DOHH2 (cell line): ENCODE measurements around the gene PMIS2.

Source experiments
- H3F3A ChIP-seq: fragments of 200-600 bp; sonication (generic), shearing (Covaris generic); 2 replicates; pipeline ENCODE4 v1.6.0; 2016; ENCODE audit warnings: antibody characterized with exemption, mild to moderate bottlenecking; ENCODE audit not compliant: control insufficient read depth, insufficient read depth
- H3K27ac ChIP-seq: fragments of 200-600 bp; sonication (generic); 2 replicates; pipeline ENCODE4 v1.5.1; 2014; ENCODE audit warnings: low read depth, mild to moderate bottlenecking, low read length, moderate library complexity
- H3K27me3 ChIP-seq: fragments of 200-600 bp; sonication (generic); 2 replicates; pipeline ENCODE4 v1.6.1; 2014; ENCODE audit warnings: mild to moderate bottlenecking, low read length, mixed read lengths; ENCODE audit not compliant: control insufficient read depth
- H3K36me3 ChIP-seq: fragments of 200-600 bp; sonication (generic); 2 replicates; pipeline ENCODE4 v1.6.1; 2014; ENCODE audit warnings: mild to moderate bottlenecking, low read length, moderate library complexity, mixed read lengths; ENCODE audit not compliant: control insufficient read depth
- H3K4me1 ChIP-seq: fragments of 200-600 bp; sonication (generic); 2 replicates; pipeline ENCODE4 v1.6.1; 2014; ENCODE audit warnings: mild to moderate bottlenecking, low read length, mixed read lengths; ENCODE audit not compliant: control insufficient read depth
- H3K4me2 ChIP-seq: fragments of 200-600 bp; sonication (generic); 2 replicates; pipeline ENCODE4 v1.6.0; 2014; ENCODE audit warnings: mild to moderate bottlenecking, low read length, moderate library complexity
- H3K4me3 ChIP-seq: fragments of 200-600 bp; sonication (generic); 2 replicates; pipeline ENCODE4 v1.5.1; 2014; ENCODE audit warnings: mild to moderate bottlenecking, low read length, mixed read lengths
- H3K79me2 ChIP-seq: fragments of 200-600 bp; sonication (generic); 2 replicates; pipeline ENCODE4 v1.6.1; 2014; ENCODE audit warnings: mild to moderate bottlenecking, low read length, mixed read lengths; ENCODE audit not compliant: control insufficient read depth
- H3K9me2 ChIP-seq: fragments of 200-600 bp; sonication (generic); replicated peaks from 2 replicates; pipeline ENCODE4 v1.6.1; 2014; ENCODE audit warnings: mild to moderate bottlenecking, low read length, mixed read lengths; ENCODE audit not compliant: control insufficient read depth
- H3K9me3 ChIP-seq: fragments of 200-600 bp; sonication (generic); 2 replicates; pipeline ENCODE4 v1.6.1; 2014; ENCODE audit warnings: antibody characterized with exemption, low read length, mixed read lengths; ENCODE audit not compliant: control insufficient read depth, insufficient read depth
- H4K20me1 ChIP-seq: fragments of 200-600 bp; sonication (generic); 2 replicates; pipeline ENCODE4 v1.6.0; 2014; ENCODE audit warnings: low read depth, mild to moderate bottlenecking, antibody characterized with exemption, low read length, moderate library complexity; ENCODE audit not compliant: control insufficient read depth, insufficient read depth
- EZH2phosphoT487 ChIP-seq: fragments of 200-600 bp; sonication (generic); IDR thresholded peaks from 2 replicates; pipeline ENCODE4 v1.6.1; 2017; ENCODE audit warnings: borderline replicate concordance, mild to moderate bottlenecking, antibody characterized with exemption, low read length, moderate library complexity, mixed read lengths
- TF ChIP-seq, protein P1 (sequence below): fragments of 200-600 bp; sonication (generic); IDR thresholded peaks from one replicate; pipeline ENCODE4 v1.5.1; 2014; ENCODE audit warnings: antibody characterized with exemption, mild to moderate bottlenecking, low read depth, low read length; ENCODE audit not compliant: poor library complexity, severe bottlenecking

Gene PMIS2

DNA sequence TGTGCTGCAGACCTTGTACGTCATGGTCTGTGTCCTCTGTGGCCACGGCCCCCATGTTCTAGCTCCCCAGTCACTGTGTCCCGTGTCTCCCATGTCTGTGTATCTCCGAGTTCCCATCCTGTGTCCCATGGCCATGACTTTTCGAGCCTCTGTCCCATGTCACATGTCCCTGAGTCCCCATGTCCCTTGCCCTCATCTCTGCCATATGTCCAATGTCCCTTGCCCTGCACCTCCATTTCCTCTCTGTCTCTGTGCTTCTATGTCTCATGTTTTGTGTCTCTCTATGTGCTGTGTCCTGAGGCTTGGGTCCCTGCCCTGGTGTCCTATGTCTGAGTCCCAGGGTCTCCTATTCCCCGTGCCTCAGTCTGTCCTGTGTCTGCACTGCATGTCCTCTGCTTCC is 24.5 kb upstream of the PMIS2 start:
- TF ChIP-seq, protein P1, sequence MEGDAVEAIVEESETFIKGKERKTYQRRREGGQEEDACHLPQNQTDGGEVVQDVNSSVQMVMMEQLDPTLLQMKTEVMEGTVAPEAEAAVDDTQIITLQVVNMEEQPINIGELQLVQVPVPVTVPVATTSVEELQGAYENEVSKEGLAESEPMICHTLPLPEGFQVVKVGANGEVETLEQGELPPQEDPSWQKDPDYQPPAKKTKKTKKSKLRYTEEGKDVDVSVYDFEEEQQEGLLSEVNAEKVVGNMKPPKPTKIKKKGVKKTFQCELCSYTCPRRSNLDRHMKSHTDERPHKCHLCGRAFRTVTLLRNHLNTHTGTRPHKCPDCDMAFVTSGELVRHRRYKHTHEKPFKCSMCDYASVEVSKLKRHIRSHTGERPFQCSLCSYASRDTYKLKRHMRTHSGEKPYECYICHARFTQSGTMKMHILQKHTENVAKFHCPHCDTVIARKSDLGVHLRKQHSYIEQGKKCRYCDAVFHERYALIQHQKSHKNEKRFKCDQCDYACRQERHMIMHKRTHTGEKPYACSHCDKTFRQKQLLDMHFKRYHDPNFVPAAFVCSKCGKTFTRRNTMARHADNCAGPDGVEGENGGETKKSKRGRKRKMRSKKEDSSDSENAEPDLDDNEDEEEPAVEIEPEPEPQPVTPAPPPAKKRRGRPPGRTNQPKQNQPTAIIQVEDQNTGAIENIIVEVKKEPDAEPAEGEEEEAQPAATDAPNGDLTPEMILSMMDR = no peak
- TF ChIP-seq EZH2phosphoT487 = no peak
- Histone ChIP-seq H3K27me3 (peaks cover 19% of the 10 kb centered on the region), H3K4me2 (no peak overlapping the region), H3K27ac (no peak overlapping the region), H3K4me3 (no peak overlapping the region), H3K79me2 (no peaks in the 10 kb centered on the region), H4K20me1 (no peaks in the 10 kb centered on the region; the same call in 1 of the 2 replicates), H3K4me1 (peaks cover 11% of the 10 kb centered on the region), H3K36me3 (no peaks in the 10 kb centered on the region), H3F3A (no peaks in the 10 kb centered on the region), H3K9me2 (no peaks in the 10 kb centered on the region), H3K9me3 (no peaks in the 10 kb centered on the region)

DNA sequence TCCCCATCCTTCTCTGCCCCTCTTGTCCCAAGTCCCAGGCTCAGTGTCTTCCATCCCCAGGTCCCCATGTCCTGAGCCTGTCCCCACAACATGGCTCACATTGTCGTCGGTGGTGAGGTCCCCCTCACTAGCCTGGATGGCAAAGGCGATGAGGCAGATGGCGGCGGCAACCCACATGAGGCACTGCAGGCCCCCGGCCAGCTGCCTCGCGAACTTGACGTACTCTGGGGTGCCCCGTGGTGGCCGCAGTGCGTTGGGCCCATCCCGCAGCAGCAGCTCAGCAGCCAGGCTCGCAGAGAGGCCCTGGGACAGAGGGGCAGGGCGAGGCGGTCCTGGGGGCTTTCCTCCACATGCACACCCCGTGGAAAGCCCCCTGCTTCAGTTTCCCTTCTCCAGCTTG is 23.6 kb upstream of the PMIS2 start:
- no peaks in the 10 kb centered on the region for H3K9me2 ChIP-seq
- TF ChIP-seq EZH2phosphoT487 = no peak
- TF ChIP-seq, protein P1 = no peak
- H3K9me3 ChIP-seq = no peaks in the 10 kb centered on the region
- peaks cover 11% of the 10 kb centered on the region for H3K4me1 ChIP-seq
- H3K36me3 ChIP-seq = no peaks in the 10 kb centered on the region
- H3K27me3 ChIP-seq = peaks cover 19% of the 10 kb centered on the region
- no peak overlapping the region for H3K4me2 ChIP-seq
- no peaks in the 10 kb centered on the region; the same call in 1 of the 2 replicates for H4K20me1 ChIP-seq
- no peak overlapping the region for H3K27ac ChIP-seq
- H3F3A ChIP-seq = no peaks in the 10 kb centered on the region
- H3K79me2 ChIP-seq = no peaks in the 10 kb centered on the region
- no peak overlapping the region for H3K4me3 ChIP-seq

DNA sequence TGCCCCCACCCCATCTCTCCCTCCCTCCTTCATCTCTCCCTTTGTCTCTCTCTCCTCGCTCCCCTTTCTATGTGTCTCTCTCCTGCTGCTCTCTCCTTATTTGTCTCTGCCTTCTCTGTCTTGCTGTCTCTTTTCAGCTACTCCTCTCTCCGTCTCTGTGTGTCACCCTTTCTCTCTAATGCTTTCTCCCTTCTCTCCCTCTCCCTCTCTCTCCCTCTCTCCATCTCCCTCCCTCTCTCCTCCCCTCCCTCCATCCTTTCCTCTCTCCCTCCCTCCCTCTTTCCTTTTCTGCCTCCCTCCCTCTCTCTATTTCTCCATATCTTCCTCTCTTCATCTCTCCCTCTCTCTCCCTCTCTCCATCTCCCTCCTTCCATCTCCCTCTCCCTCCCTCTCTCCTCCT is 23.2 kb upstream of the PMIS2 start:
- H4K20me1 ChIP-seq = no peaks in the 10 kb centered on the region; the same call in 1 of the 2 replicates
- H3K79me2 ChIP-seq = no peaks in the 10 kb centered on the region
- no peaks in the 10 kb centered on the region for H3F3A ChIP-seq
- no peaks in the 10 kb centered on the region for H3K36me3 ChIP-seq
- no peaks in the 10 kb centered on the region for H3K9me3 ChIP-seq
- no peak overlapping the region for H3K4me3 ChIP-seq
- peaks cover 19% of the 10 kb centered on the region for H3K27me3 ChIP-seq
- H3K4me2 ChIP-seq = no peak overlapping the region
- TF ChIP-seq EZH2phosphoT487 = no peak
- TF ChIP-seq, protein P1 = no peak
- peaks cover 11% of the 10 kb centered on the region for H3K4me1 ChIP-seq
- no peak overlapping the region for H3K27ac ChIP-seq
- no peaks in the 10 kb centered on the region for H3K9me2 ChIP-seq
